GM12872 (cell line): ENCODE results near the gene MAML1.

Experiments used
- TF ChIP-seq, protein P1 (sequence below): IDR thresholded peaks from 3 replicates; pipeline ENCODE4 v1.5.1; 2011; ENCODE audit warnings: low read depth, mild to moderate bottlenecking, low read length, moderate library complexity; ENCODE audit not compliant: insufficient read depth

The MAML1 gene

DNA sequence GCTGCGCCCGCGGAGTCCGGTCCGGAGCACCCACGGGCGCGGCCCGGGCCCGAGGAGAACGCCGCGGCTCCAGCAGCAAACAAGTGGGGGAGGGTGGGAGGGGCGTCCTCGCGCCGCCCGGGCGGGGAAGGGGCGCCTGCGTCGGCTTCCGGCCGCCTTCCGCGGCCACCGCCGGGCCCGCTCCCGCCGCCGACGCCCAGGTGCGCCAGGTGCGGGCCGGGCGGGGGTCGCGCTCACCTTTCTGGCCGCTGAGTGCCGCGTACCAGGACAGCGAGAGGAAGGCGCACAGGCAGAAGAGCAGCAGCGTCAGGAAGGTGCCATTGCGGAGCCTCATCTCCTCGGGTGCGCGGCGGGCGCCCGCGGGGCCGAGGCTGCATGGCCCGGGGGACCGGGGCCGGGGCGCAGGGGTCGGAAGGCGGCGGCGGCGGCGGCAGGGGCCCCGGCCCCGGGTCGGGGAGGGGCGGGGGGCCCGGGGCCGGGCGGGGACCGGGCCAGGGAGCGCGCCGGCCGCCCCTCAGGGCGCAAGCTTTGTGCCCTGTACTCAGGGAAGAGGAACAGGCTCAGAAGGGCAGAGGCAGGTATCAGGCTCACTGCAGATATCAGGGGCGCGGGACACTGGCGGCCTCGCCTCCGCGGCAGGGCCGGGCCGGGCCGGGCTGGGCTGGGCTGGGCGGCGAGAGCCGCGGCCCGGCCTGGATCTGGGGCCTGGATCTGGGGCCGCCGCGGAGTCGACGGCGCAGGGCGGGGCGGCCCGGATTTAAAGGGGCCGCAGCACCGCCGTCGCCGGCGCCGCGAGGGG is 73.8 kb downstream of the MAML1 start, which contains the start of gene MGAT4B:
MGAT4B (minus strand) TSS at position 617 of the 799 bp plus-strand sequence; CDS start at position 334, 283 bp downstream.
- TF ChIP-seq, protein P1, sequence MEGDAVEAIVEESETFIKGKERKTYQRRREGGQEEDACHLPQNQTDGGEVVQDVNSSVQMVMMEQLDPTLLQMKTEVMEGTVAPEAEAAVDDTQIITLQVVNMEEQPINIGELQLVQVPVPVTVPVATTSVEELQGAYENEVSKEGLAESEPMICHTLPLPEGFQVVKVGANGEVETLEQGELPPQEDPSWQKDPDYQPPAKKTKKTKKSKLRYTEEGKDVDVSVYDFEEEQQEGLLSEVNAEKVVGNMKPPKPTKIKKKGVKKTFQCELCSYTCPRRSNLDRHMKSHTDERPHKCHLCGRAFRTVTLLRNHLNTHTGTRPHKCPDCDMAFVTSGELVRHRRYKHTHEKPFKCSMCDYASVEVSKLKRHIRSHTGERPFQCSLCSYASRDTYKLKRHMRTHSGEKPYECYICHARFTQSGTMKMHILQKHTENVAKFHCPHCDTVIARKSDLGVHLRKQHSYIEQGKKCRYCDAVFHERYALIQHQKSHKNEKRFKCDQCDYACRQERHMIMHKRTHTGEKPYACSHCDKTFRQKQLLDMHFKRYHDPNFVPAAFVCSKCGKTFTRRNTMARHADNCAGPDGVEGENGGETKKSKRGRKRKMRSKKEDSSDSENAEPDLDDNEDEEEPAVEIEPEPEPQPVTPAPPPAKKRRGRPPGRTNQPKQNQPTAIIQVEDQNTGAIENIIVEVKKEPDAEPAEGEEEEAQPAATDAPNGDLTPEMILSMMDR = no peak

DNA sequence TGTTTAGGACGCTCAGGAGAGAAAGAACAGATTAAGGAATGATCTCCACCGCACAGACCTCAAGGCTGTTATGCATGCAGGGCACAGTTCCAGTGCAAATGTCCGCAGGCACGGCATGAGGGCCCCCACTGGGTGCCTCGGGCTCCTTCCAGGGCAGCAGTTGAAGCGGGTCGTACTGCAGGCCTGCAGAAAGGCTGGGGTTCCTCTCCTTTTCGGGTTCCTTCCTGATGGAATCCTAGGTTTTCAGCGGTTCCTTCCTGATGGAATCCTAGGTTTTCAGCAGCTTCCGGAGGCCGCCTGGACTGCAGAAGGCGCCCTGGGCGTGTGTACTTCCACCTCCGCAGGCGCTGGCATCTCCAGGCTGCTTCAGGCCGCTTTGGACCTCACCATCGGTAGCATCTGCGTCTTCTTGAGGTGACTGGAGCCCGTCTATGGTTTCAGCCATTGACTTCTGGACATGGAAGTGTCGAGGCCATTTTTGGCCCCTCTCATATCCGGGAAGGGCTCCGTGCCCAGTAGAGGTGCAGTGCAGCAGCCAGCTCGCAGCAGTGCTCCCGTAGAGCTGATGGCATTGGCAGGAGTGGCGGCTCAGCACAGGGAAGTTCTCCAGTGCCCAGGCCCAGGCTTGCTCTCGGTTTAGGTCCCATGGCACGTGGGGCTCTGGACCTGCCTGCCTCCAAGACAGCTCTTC is 79.7 kb downstream of the MAML1 start:
- TF ChIP-seq, protein P1 = no peak

DNA sequence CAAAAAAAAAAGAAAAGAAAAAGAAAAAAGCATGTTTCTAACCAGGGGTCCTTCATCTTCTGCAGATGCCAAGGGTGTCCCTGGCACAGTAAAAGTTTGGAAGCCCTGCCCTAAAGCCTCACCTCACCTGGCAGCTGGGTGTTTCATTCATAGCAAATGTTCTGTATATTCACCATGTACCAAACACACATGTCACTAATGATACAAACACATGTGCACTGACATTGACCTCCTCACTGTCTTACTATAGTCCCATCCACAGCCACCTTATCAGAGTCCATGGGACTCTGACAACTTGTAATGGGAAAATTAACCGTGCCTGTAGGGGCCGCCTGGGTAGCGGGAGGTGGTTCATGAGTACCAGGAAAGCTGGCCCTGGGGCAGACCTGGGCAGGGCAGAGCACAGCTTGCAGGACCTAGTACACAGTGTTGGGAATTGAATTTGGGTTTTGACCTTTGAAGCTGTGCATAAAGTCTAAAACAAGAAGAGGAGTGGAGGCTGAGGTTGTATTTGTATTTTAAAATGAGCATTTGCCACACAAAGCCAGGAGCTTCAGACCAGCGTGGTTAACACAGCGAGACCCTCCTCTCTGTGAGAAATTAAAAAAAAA is 80.5 kb downstream of the MAML1 start:
- TF ChIP-seq, protein P1 = no peak

DNA sequence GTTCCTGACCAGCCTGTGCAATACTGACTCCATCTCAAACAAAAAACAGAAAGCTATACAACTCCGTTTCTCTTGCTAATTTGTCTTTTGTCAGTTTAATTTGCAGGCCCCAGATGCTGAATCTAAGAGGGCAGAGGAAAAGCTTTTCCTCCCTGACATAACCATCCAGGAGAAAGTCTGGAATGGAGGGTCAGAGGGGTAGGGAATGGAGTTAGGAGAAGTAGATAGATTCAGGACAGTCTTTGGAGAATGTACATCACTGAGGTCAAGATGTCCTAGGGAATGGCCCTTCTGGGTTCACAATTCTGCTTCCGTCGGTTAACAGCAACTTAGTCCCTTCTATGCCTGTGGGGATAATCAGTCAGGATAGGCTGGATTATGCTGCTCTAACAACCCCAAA is 81.5 kb downstream of the MAML1 start:
- TF ChIP-seq, protein P1 = no peak

DNA sequence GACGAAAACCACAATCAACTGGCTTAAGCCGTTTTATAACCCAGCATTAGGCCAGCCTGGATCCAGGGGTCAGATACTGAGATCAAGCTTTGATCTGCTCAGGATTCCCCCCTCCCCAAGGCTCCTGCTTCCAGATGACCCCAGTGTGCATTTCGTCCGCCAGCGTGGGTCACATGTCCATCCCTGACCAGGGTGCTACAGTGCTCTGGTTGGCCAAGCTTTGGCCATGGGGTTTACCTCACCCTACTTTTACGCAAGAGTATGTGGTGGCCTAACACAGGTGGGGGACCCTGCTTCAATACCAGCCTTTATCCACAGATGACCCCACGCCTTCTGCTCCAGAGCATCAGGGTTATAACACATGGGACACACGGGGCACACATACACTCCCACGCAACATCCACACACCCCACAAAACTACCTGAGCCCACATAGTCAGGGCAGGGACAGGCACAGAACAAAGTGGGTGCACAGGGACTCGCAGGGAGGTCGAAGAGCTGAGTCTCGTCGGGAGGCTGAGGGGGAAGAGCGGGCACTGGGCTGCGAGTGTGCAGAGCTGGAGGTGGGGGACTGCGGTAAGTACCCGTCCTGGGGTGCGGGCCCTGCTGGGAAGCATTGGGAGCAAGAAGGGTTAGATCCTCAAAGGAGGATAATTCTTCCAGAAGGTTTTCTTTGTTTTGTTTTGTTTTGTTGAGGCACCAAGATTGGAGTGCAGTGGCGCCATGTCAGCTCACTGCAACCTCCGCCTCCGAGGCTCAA is 83.0 kb downstream of the MAML1 start:
- TF ChIP-seq, protein P1 = no peak

DNA sequence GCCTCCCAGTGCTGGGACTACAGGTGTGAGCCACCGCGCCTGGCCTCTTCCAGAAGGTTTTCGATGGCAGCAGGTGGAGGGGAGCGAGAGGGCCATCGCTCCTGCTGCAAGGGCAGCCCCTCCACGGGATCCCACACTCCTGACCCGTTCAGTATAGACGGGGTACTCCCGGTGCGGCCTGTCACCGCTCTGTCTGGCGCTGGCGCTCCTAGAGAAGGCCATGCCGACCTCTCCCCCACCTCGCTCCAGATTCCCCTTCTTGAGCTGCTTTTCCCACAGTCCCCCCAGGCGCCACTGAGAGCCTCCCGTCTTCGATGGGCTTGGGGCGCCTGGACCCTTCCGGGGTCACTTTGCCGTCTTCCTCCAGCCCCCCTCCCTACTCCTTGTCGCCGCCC is 83.8 kb downstream of the MAML1 start:
- TF ChIP-seq, protein P1 = no peak
